ENCODE data around the gene ILRUN. TPM values are rescaled to one million over a fixed set of nuclear protein-coding genes. Genes with fewer than 3 reads are reported as not detected.
A peak's percentile ranks its signal among the peaks of the same experiment; 100 is the strongest.

ILRUN gene
- total and polyA plus RNA-seq, 9 of the 15 experiments (the other 6 are each of a cell fraction or from before 2014, with no cell fraction given): 24.9 to 78.9 (median 53.4) TPM

GRCh38 chr6:34680802-34681515 lies 15.6 kb downstream of the ILRUN start (continued):
- TF ChIP-seq CHD7 (IDR thresholded peaks at IDR 0.05; ENCODE audit: low read depth, low read length) (no peak), ZNF165 (CRISPR knock-in tag; IDR thresholded peaks at IDR 0.05; ENCODE audit: borderline replicate concordance) (no peak), ZNF175 (CRISPR knock-in tag; IDR thresholded peaks at IDR 0.05; ENCODE audit: low read depth) (no peak), E2F3 (CRISPR knock-in tag; IDR thresholded peaks at IDR 0.05) (no peak), FOSL1 (tag; conservative IDR thresholded peaks at IDR 0.05) (peak; percentile 81), ZHX1 (conservative IDR thresholded peaks at IDR 0.05; ENCODE audit: low read length) (no peak)
- TF ChIP-seq, protein P1, sequence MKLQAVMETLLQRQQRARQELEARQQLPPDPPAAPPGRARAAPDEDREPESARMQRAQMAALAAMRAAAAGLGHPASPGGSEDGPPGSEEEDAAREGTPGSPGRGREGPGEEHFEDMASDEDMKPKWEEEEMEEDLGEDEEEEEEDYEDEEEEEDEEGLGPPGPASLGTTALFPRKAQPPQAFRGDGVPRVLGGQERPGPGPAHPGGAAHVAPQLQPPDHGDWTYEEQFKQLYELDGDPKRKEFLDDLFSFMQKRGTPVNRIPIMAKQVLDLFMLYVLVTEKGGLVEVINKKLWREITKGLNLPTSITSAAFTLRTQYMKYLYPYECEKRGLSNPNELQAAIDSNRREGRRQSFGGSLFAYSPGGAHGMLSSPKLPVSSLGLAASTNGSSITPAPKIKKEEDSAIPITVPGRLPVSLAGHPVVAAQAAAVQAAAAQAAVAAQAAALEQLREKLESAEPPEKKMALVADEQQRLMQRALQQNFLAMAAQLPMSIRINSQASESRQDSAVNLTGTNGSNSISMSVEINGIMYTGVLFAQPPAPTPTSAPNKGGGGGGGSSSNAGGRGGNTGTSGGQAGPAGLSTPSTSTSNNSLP (IDR thresholded peaks at IDR 0.05; ENCODE audit: borderline replicate concordance, low read depth, low read length): 0 out of 2 replicates have a peak, but pooled peaks have one; percentile 53

Measured in K562 (cell line).